A673 (cell line): ENCODE measurements around the gene NUF2. TPM values are rescaled to one million over a fixed set of nuclear protein-coding genes. Genes with fewer than 3 reads are reported as not detected.
"Not testable (repeated sequence)": the region's sequence is repeated elsewhere in the genome, so short reads cannot be mapped to it uniquely, and the experiment has no call there.

ENCODE experiments used
- BruUV-seq: library from RNA; stranded (reverse); fragments of 400-500 nt; replicated peaks from 2 replicates; lab custom pipeline; 2021; lab: Mats Ljungman, UMichigan
- CTCF ChIA-PET: fragments of 300-600 bp; sonication (Branson Sonifier 250); formaldehyde crosslinking; loops from one replicate; lab custom pipeline; 2022; ENCODE audit warnings: antibody characterized with exemption; lab: Charles Lee
- POLR2A ChIA-PET: fragments of 300-600 bp; sonication (Branson Sonifier 250); formaldehyde crosslinking; loops from one replicate; lab custom pipeline; 2022; ENCODE audit warnings: antibody characterized with exemption; ENCODE audit not compliant: low non-redundant PET; lab: Charles Lee
- DNase-seq: peaks from one replicate; pipeline ENCODE4 v3.0.0-alpha.2; 2015; ENCODE audit warnings: low spot score
- H3K27ac ChIP-seq: fragments of 200-600 bp; sonication (generic); 2 replicates; pipeline ENCODE4 v1.5.1; 2016; ENCODE audit warnings: mixed run types, low read depth, mild to moderate bottlenecking, mixed read lengths, antibody characterized with exemption, low read length; ENCODE audit not compliant: poor library complexity, severe bottlenecking
- H3K27me3 ChIP-seq: fragments of 200-600 bp; sonication (generic); replicated peaks from 2 replicates; pipeline ENCODE4 v1.6.1; 2017; ENCODE audit warnings: mixed run types, low read depth, mild to moderate bottlenecking, mixed read lengths, antibody characterized with exemption, low read length; ENCODE audit not compliant: insufficient read depth, poor library complexity
- H3K36me3 ChIP-seq: fragments of 200-600 bp; sonication (generic); 2 replicates; pipeline ENCODE4 v1.6.1; 2016; ENCODE audit warnings: mixed run types, mild to moderate bottlenecking, mixed read lengths, antibody characterized with exemption, low read length; ENCODE audit not compliant: insufficient read depth, poor library complexity, severe bottlenecking
- H3K4me1 ChIP-seq: fragments of 200-600 bp; sonication (generic); 2 replicates; pipeline ENCODE4 v1.6.1; 2017; ENCODE audit warnings: mixed run types, mild to moderate bottlenecking, mixed read lengths, antibody characterized with exemption, low read length; ENCODE audit not compliant: insufficient read depth, poor library complexity, severe bottlenecking
- H3K4me3 ChIP-seq: fragments of 200-600 bp; sonication (generic); 2 replicates; pipeline ENCODE4 v1.5.1; 2016; ENCODE audit warnings: low read depth, mixed run types, mild to moderate bottlenecking, mixed read lengths, low read length; ENCODE audit not compliant: poor library complexity, severe bottlenecking
- H3K9me3 ChIP-seq: fragments of 200-600 bp; sonication (generic); 2 replicates; pipeline ENCODE4 v1.6.1; 2016; ENCODE audit warnings: mixed run types, low read depth, mild to moderate bottlenecking, mixed read lengths, antibody characterized with exemption, low read length; ENCODE audit not compliant: poor library complexity, severe bottlenecking
- CTCF ChIP-seq: fragments of 300-800, 200-600 bp; sonication (generic); conservative IDR thresholded peaks from 2 replicates; pipeline ENCODE4 v1.5.1; 2017; ENCODE audit warnings: low read depth, mild to moderate bottlenecking, antibody characterized with exemption, low read length, moderate library complexity, mixed read lengths
- EZH2 ChIP-seq: fragments of 200-600 bp; sonication (generic); IDR thresholded peaks from 2 replicates; pipeline ENCODE4 v1.6.1; 2017; ENCODE audit warnings: borderline replicate concordance, low read depth, mild to moderate bottlenecking, mixed read lengths, antibody characterized with exemption, low read length; ENCODE audit not compliant: poor library complexity, severe bottlenecking
- intact Hi-C: fragments of 100-400 bp; cut with micrococcal nuclease; formaldehyde crosslinking; loops from one replicate; pipeline ENCODE4 v1.10.0; 2022; ENCODE audit not compliant: unreplicated experiment
- total RNA-seq: library from RNA; stranded (reverse); gene quantifications from 2 replicates; pipeline ENCODE4 v1.2.3, GENCODE V29; 2021

The NUF2 gene
- total RNA-seq, 1 experiment from 2014 or later: 91.6 TPM

GRCh38 chr1:163293497-163293896, 28.3 kb upstream of the NUF2 start:
- CTCF ChIA-PET, intact Hi-C loops: not testable (repeated sequence)

GRCh38 chr1:163295949-163296348, 25.8 kb upstream of the NUF2 start:
- TF ChIP-seq EZH2 (no peak), CTCF (no peak)
- intact Hi-C loops: no loop called here
- BruUV-seq: no TSS peak
- ChIA-PET CTCF (no interaction called here), POLR2A (no interaction called here)
- Histone ChIP-seq H3K4me3 (no peak overlapping the region), H3K4me1 (peaks cover 9% of the 10 kb centered on the region), H3K27ac (no peak overlapping the region), H3K9me3 (no peaks in the 10 kb centered on the region), H3K36me3 (no peaks in the 10 kb centered on the region), H3K27me3 (no peaks in the 10 kb centered on the region)
- no peak for DNase-seq

More at GRCh38 chr1:163293497-163293896, 28.3 kb upstream of the NUF2 start:
- H3K9me3 ChIP-seq, H3K4me3 ChIP-seq, BruUV-seq, H3K36me3 ChIP-seq, H3K27me3 ChIP-seq, H3K4me1 ChIP-seq, H3K27ac ChIP-seq, DNase-seq: not testable (repeated sequence)
- POLR2A ChIA-PET: interaction anchor here (0.6 kb wide), 1 partner anchor 289 kb away, joined by 4 read pairs; no protein-coding TSS in a partner anchor

- Histone ChIP-seq H3K27me3 (no peaks in the 10 kb centered on the region), H3K27ac (no peak overlapping the region), H3K36me3 (no peaks in the 10 kb centered on the region), H3K4me3 (no peak overlapping the region), H3K4me1 (peaks cover 12% of the 10 kb centered on the region), H3K9me3 (no peaks in the 10 kb centered on the region)
- TF ChIP-seq CTCF (no peak), EZH2 (no peak)
- no TSS peak for BruUV-seq
- intact Hi-C loops: no loop called here
- POLR2A ChIA-PET: interaction anchor here (0.6 kb wide), 1 partner anchor 153 kb away, joined by 4 read pairs; no protein-coding TSS in a partner anchor
- CTCF ChIA-PET: no interaction called here
- no peak for DNase-seq
Observed at GRCh38 chr1:163296504-163297263, 25.1 kb upstream of the NUF2 start.

- no peaks in the 10 kb centered on the region for H3K36me3 ChIP-seq
- TF ChIP-seq EZH2: no peak
- TF ChIP-seq CTCF: no peak
- H3K27me3 ChIP-seq: no peaks in the 10 kb centered on the region
- CTCF ChIA-PET: no interaction called here
- H3K9me3 ChIP-seq: no peaks in the 10 kb centered on the region
- intact Hi-C loops: no loop called here
- H3K4me3 ChIP-seq: no peak overlapping the region
- H3K4me1 ChIP-seq: peaks cover 12% of the 10 kb centered on the region
- POLR2A ChIA-PET: no interaction called here
- H3K27ac ChIP-seq: no peak overlapping the region
- DNase-seq: no peak
- BruUV-seq: no TSS peak
Observed at GRCh38 chr1:163298365-163298764, 23.4 kb upstream of the NUF2 start.
